CD4-positive, CD25-positive, alpha-beta regulatory T cell (primary cell): ENCODE results near the gene OR2AG1. TPM values are rescaled to one million over a fixed set of nuclear protein-coding genes. Genes with fewer than 3 reads are reported as not detected.
A peak's percentile ranks its signal among the peaks of the same experiment; 100 is the strongest.

Experiments used
- ATAC-seq, 2 donors: fragments of 150-1000 bp; cut with Tn5 transposase; one replicate each; pipeline ENCODE4 v1.10.0; 2021; ENCODE audit warnings: low read depth in 2 of 2, moderate number of reproducible peaks in 2 of 2, moderate library complexity in 1 of 2
- DNase-seq, 3 donors: peaks; one replicate each; pipeline versions ENCODE4 v3.0.0 to v3.0.0-alpha.2; 2012 to 2022; ENCODE audit warnings: mixed read lengths in 1 of 3
- H3K27ac ChIP-seq: one replicate; pipeline ENCODE4 v1.7.0; 2013; ENCODE audit warnings: mild to moderate bottlenecking, low read length; ENCODE audit not compliant: insufficient read depth, poor library complexity, severe bottlenecking
- H3K27me3 ChIP-seq: one replicate; pipeline ENCODE4 v1.7.0; 2013; ENCODE audit warnings: low read length; ENCODE audit not compliant: control insufficient read depth, insufficient read depth
- H3K36me3 ChIP-seq: one replicate; pipeline ENCODE4 v1.7.0; 2013; ENCODE audit warnings: mild to moderate bottlenecking, low read length, moderate library complexity; ENCODE audit not compliant: control insufficient read depth, insufficient read depth
- H3K4me1 ChIP-seq: 2 replicates; pipeline ENCODE4 v1.7.0; 2013; ENCODE audit warnings: mild to moderate bottlenecking, low read length; ENCODE audit not compliant: insufficient read depth, control insufficient read depth, poor library complexity, severe bottlenecking
- H3K4me3 ChIP-seq: one replicate; pipeline ENCODE4 v1.7.0; 2013; ENCODE audit warnings: low read depth, mild to moderate bottlenecking, low read length, moderate library complexity
- H3K9me3 ChIP-seq, 2 experiments: 1 replicate in 1 of 2; 2 replicates in 1 of 2; pipeline ENCODE4 v1.7.0; 2013; ENCODE audit warnings: low read length in 2 of 2, mild to moderate bottlenecking in 1 of 2, moderate library complexity in 1 of 2; ENCODE audit not compliant: control insufficient read depth in 2 of 2
- H3K27ac Mint-ChIP-seq, 3 donors: one replicate each; pipeline ENCODE4 v1.8.0; 2020 to 2022; ENCODE audit warnings: mild to moderate bottlenecking in 3 of 3, mixed read lengths in 3 of 3, moderate library complexity in 2 of 3
- H3K27me3 Mint-ChIP-seq: one replicate; pipeline ENCODE4 v1.8.0; 2022; ENCODE audit warnings: mild to moderate bottlenecking, mixed read lengths
- H3K36me3 Mint-ChIP-seq: one replicate; pipeline ENCODE4 v1.8.0; 2020; ENCODE audit warnings: mixed read lengths
- H3K4me1 Mint-ChIP-seq, 4 donors: one replicate each; pipeline ENCODE4 v1.8.0; 2020 to 2022; ENCODE audit warnings: mixed read lengths in 4 of 4, mild to moderate bottlenecking in 1 of 4
- H3K4me3 Mint-ChIP-seq, 4 donors: one replicate each; pipeline ENCODE4 v1.8.0; 2020 to 2022; ENCODE audit warnings: mild to moderate bottlenecking in 4 of 4, mixed read lengths in 4 of 4, moderate library complexity in 3 of 4
- H3K9me3 Mint-ChIP-seq, 7 donors: one replicate each; pipeline ENCODE4 v1.8.0; 2020 to 2022; ENCODE audit warnings: mixed read lengths in 7 of 7, mild to moderate bottlenecking in 3 of 7, moderate library complexity in 2 of 7
- polyA plus RNA-seq, 4 donors: library from polyadenylated mRNA; unstranded; fragments of 300-500 nt; fragmentation: Illumina TruSeq; gene quantifications; one replicate each; pipeline ENCODE4 v1.2.3, GENCODE V29; 2021
- total RNA-seq: library from RNA; stranded (reverse); gene quantifications from one replicate; pipeline ENCODE4 v1.2.3, GENCODE V29; 2022

OR2AG1 gene
- total RNA-seq (not detected), polyA plus RNA-seq (not detected)

GRCh38 chr11:6782720-6783119 is at the start of gene OR2AG1:
Gene OR2AG1, plus strand, starts transcription at chr11:6783020. Its CDS starts 2,018 bp downstream, at chr11:6785038.
- Mint-ChIP-seq H3K4me3 (no peak within 1 kb of the TSS), H3K9me3 (peaks cover 0 to 2% (median 0%) of the 10 kb centered on the region in 7 donors), H3K36me3 (no peaks in the 10 kb centered on the region), H3K4me1 (no peaks in the 10 kb centered on the region), H3K27ac (no peak within 1 kb of the TSS), H3K27me3 (peaks cover 32% of the 10 kb centered on the region)
- H3K36me3 ChIP-seq = no peaks in the 10 kb centered on the region
- DNase-seq (no peak), ATAC-seq (no peak)
- H3K9me3 ChIP-seq = no peaks in the 10 kb centered on the region
- no peak within 1 kb of the TSS for H3K4me3 ChIP-seq
- no peaks in the 10 kb centered on the region for H3K4me1 ChIP-seq
- H3K27me3 ChIP-seq = peaks cover 9% of the 10 kb centered on the region
- H3K27ac ChIP-seq = no peak within 1 kb of the TSS

GRCh38 chr11:6733326-6734275 is 49.2 kb upstream of the OR2AG1 start:
- H3K36me3 Mint-ChIP-seq = peaks cover 16% of the 10 kb centered on the region
- peak overlapping the region; percentile 70 for H3K4me3 ChIP-seq
- DNase-seq = peak in 2 of 3 donors; percentile 65 to 70

GRCh38 chr11:6734616-6735015 is 48.2 kb upstream of the OR2AG1 start:
- no peak for ATAC-seq
- Histone ChIP-seq H3K9me3 (no peaks in the 10 kb centered on the region), H3K36me3 (peaks cover 29% of the 10 kb centered on the region), H3K4me3 (peak overlapping the region; percentile 70), H3K27me3 (no peaks in the 10 kb centered on the region), H3K4me1 (peaks cover 62% of the 10 kb centered on the region), H3K27ac (peak overlapping the region; percentile 70)
- no peak for DNase-seq
- Mint-ChIP-seq H3K4me3 (peak overlapping the region; percentile 52 to 87 (median 79)), H3K27ac (peak overlapping the region; percentile 81 to 99 (median 89)), H3K4me1 (peaks cover 41 to 93% (median 66%) of the 10 kb centered on the region in 4 donors), H3K9me3 (peaks cover 0 to 2% (median 0%) of the 10 kb centered on the region in 7 donors), H3K27me3 (no peaks in the 10 kb centered on the region), H3K36me3 (peaks cover 15% of the 10 kb centered on the region)

More at GRCh38 chr11:6733326-6734275, 49.2 kb upstream of the OR2AG1 start:
- Mint-ChIP-seq H3K27ac (peak overlapping the region; percentile 85 to 99 (median 89)), H3K27me3 (no peaks in the 10 kb centered on the region), H3K9me3 (peaks cover 0 to 2% (median 0%) of the 10 kb centered on the region in 7 donors), H3K4me3 (peak overlapping the region; percentile 52 to 84 (median 79)), H3K4me1 (peaks cover 47 to 92% (median 66%) of the 10 kb centered on the region in 4 donors)
- H3K27me3 ChIP-seq = no peaks in the 10 kb centered on the region
- peak; percentile 81 to 86 for ATAC-seq
- peaks cover 59% of the 10 kb centered on the region for H3K4me1 ChIP-seq
- H3K27ac ChIP-seq = peak overlapping the region; percentile 70
- H3K9me3 ChIP-seq = no peaks in the 10 kb centered on the region
- peaks cover 27% of the 10 kb centered on the region for H3K36me3 ChIP-seq

- Histone ChIP-seq H3K27ac (peak overlapping the region; percentile 70), H3K9me3 (no peaks in the 10 kb centered on the region), H3K4me1 (peaks cover 69% of the 10 kb centered on the region), H3K4me3 (peak overlapping the region; percentile 70), H3K36me3 (peaks cover 35% of the 10 kb centered on the region), H3K27me3 (no peaks in the 10 kb centered on the region)
- ATAC-seq (no peak), DNase-seq (peak in 1 of 3 donors; percentile 41)
- Mint-ChIP-seq H3K27ac (peak overlapping the region; percentile 81 to 99 (median 89)), H3K4me1 (peaks cover 41 to 93% (median 70%) of the 10 kb centered on the region in 4 donors), H3K36me3 (peaks cover 19% of the 10 kb centered on the region), H3K9me3 (peaks cover 0 to 2% (median 0%) of the 10 kb centered on the region in 7 donors), H3K27me3 (no peaks in the 10 kb centered on the region), H3K4me3 (peak overlapping the region; percentile 52 to 87 (median 79))
Measured at GRCh38 chr11:6735306-6735705, 47.5 kb upstream of the OR2AG1 start.

GRCh38 chr11:6736495-6737121 is 46.2 kb upstream of the OR2AG1 start:
- Histone ChIP-seq H3K4me1 (peaks cover 78% of the 10 kb centered on the region), H3K27ac (peak overlapping the region; percentile 70), H3K36me3 (peaks cover 35% of the 10 kb centered on the region), H3K27me3 (no peaks in the 10 kb centered on the region), H3K9me3 (no peaks in the 10 kb centered on the region), H3K4me3 (peak overlapping the region; percentile 70)
- Mint-ChIP-seq H3K4me3 (peak overlapping the region in 3 of 4 donors; percentile 35 to 82 (median 36)), H3K36me3 (peaks cover 21% of the 10 kb centered on the region), H3K27me3 (no peaks in the 10 kb centered on the region), H3K4me1 (peaks cover 45 to 91% (median 76%) of the 10 kb centered on the region in 4 donors), H3K27ac (peak overlapping the region; percentile 71 to 99 (median 89)), H3K9me3 (peaks cover 0 to 2% (median 0%) of the 10 kb centered on the region in 7 donors)
- DNase-seq (no peak), ATAC-seq (no peak)

GRCh38 chr11:6737872-6738466 is 44.9 kb upstream of the OR2AG1 start:
- Mint-ChIP-seq H3K4me3 (peak overlapping the region; percentile 55 to 95 (median 72)), H3K4me1 (peaks cover 46 to 93% (median 82%) of the 10 kb centered on the region in 4 donors), H3K36me3 (peaks cover 27% of the 10 kb centered on the region), H3K9me3 (no peaks in the 10 kb centered on the region), H3K27ac (peak overlapping the region; percentile 71 to 99 (median 89)), H3K27me3 (no peaks in the 10 kb centered on the region)
- ATAC-seq (peak; percentile 67 to 70), DNase-seq (peak; percentile 62 to 86 (median 79))
- no peaks in the 10 kb centered on the region for H3K9me3 ChIP-seq
- H3K4me1 ChIP-seq = peaks cover 91% of the 10 kb centered on the region
- no peaks in the 10 kb centered on the region for H3K27me3 ChIP-seq
- peak overlapping the region; percentile 70 for H3K27ac ChIP-seq
- H3K36me3 ChIP-seq = peaks cover 35% of the 10 kb centered on the region
- peak overlapping the region; percentile 56 for H3K4me3 ChIP-seq

GRCh38 chr11:6738590-6738989 is 44.2 kb upstream of the OR2AG1 start:
- Mint-ChIP-seq H3K27ac (peak overlapping the region; percentile 71 to 99 (median 89)), H3K4me3 (peak overlapping the region; percentile 55 to 95 (median 72))
- H3K4me1 ChIP-seq = peaks cover 89% of the 10 kb centered on the region

More at GRCh38 chr11:6738590-6738989, 44.2 kb upstream of the OR2AG1 start:
- ATAC-seq = no peak
- H3K27me3 Mint-ChIP-seq = no peaks in the 10 kb centered on the region
- peaks cover 46 to 92% (median 78%) of the 10 kb centered on the region in 4 donors for H3K4me1 Mint-ChIP-seq
- Histone ChIP-seq H3K9me3 (no peaks in the 10 kb centered on the region), H3K27ac (peak overlapping the region; percentile 70), H3K27me3 (no peaks in the 10 kb centered on the region), H3K36me3 (peaks cover 34% of the 10 kb centered on the region), H3K4me3 (peak overlapping the region; percentile 56)
- no peaks in the 10 kb centered on the region for H3K9me3 Mint-ChIP-seq
- peaks cover 32% of the 10 kb centered on the region for H3K36me3 Mint-ChIP-seq
- no peak for DNase-seq
